GM23338 (cell line): ENCODE measurements around the gene CDK10. TPM values are rescaled to one million over a fixed set of nuclear protein-coding genes. Genes with fewer than 3 reads are reported as not detected.

Source experiments
- ATAC-seq: fragments of 200-7000 bp; cut with Tn5 transposase; 3 replicates; pipeline ENCODE4 v1.9.1; 2020
- DNase-seq: peaks from one replicate; pipeline ENCODE4 v3.0.0-alpha.2; 2015; ENCODE audit warnings: low spot score
- H2AFZ ChIP-seq: fragments of 200-600 bp; sonication (generic); 2 replicates; pipeline ENCODE4 v1.8.0; 2016; ENCODE audit warnings: antibody characterized with exemption, mild to moderate bottlenecking, moderate library complexity
- H3F3A ChIP-seq: fragments of 200-600 bp; sonication (generic); replicated peaks from 2 replicates; pipeline ENCODE4 v1.8.0; 2017; ENCODE audit warnings: antibody characterized with exemption, mixed run types, low read depth
- H3K27ac ChIP-seq: fragments of 200-600 bp; sonication (generic); 2 replicates; pipeline ENCODE4 v1.6.1; 2016; ENCODE audit warnings: low read depth
- H3K27me3 ChIP-seq: fragments of 200-600 bp; sonication (generic); 2 replicates; pipeline ENCODE4 v1.8.0; 2016; ENCODE audit warnings: mild to moderate bottlenecking, mixed run types, moderate library complexity; ENCODE audit not compliant: insufficient read depth
- H3K36me3 ChIP-seq: fragments of 200-600 bp; sonication (generic); 2 replicates; pipeline ENCODE4 v1.8.0; 2016; ENCODE audit warnings: mild to moderate bottlenecking; ENCODE audit not compliant: insufficient read depth
- H3K4me1 ChIP-seq: fragments of 200-600 bp; sonication (generic); 2 replicates; pipeline ENCODE4 v1.8.0; 2016; ENCODE audit warnings: mild to moderate bottlenecking, moderate library complexity; ENCODE audit not compliant: insufficient read depth
- H3K4me2 ChIP-seq: fragments of 200-600 bp; sonication (generic); 2 replicates; pipeline ENCODE4 v1.7.1; 2017; ENCODE audit warnings: mixed run types
- H3K4me3 ChIP-seq: fragments of 200-600 bp; sonication (generic); 2 replicates; pipeline ENCODE4 v1.6.1; 2016; ENCODE audit warnings: mixed run types
- H3K79me2 ChIP-seq: fragments of 200-600 bp; sonication (generic); replicated peaks from 2 replicates; pipeline ENCODE4 v1.8.0; 2017; ENCODE audit warnings: mild to moderate bottlenecking; ENCODE audit not compliant: insufficient read depth
- H3K9me2 ChIP-seq: fragments of 200-600 bp; sonication (generic); 2 replicates; pipeline ENCODE4 v1.8.0; 2017; ENCODE audit not compliant: insufficient read depth
- H4K20me1 ChIP-seq: fragments of 200-600 bp; sonication (generic); replicated peaks from 2 replicates; pipeline ENCODE4 v1.8.0; 2017; ENCODE audit warnings: mild to moderate bottlenecking; ENCODE audit not compliant: insufficient read depth
- H3K27ac Mint-ChIP-seq: 2 replicates; pipeline ENCODE4 v1.8.0; 2020; ENCODE audit warnings: inconsistent platforms, mild to moderate bottlenecking, moderate library complexity, mixed read lengths
- H3K27me3 Mint-ChIP-seq: 3 replicates; pipeline ENCODE4 v1.8.0; 2022; ENCODE audit warnings: low read depth, mild to moderate bottlenecking, moderate library complexity, mixed read lengths, inconsistent platforms; ENCODE audit not compliant: insufficient read depth, poor library complexity
- H3K36me3 Mint-ChIP-seq: 3 replicates; pipeline ENCODE4 v1.8.0; 2021; ENCODE audit warnings: low read depth, mild to moderate bottlenecking, inconsistent platforms, moderate library complexity, mixed read lengths
- H3K4me1 Mint-ChIP-seq: 3 replicates; pipeline ENCODE4 v1.8.0; 2020; ENCODE audit warnings: mild to moderate bottlenecking, inconsistent platforms, mixed read lengths
- H3K4me3 Mint-ChIP-seq: 3 replicates; pipeline ENCODE4 v1.8.0; 2021; ENCODE audit warnings: moderate library complexity, mild to moderate bottlenecking, inconsistent platforms, mixed read lengths
- H3K9me3 Mint-ChIP-seq: 3 replicates; pipeline ENCODE4 v1.8.0; 2020; ENCODE audit warnings: moderate library complexity, mild to moderate bottlenecking, inconsistent platforms, mixed read lengths
- CREB1 ChIP-seq: fragments of 250-450 bp; sonication (Bioruptor Pico); IDR thresholded peaks from 2 replicates; pipeline ENCODE4 v1.5.0; 2020; ENCODE audit warnings: low read depth, mild to moderate bottlenecking, moderate library complexity
- ETS1 ChIP-seq: IDR thresholded peaks from 2 replicates; pipeline ENCODE4 v1.6.1; 2016; ENCODE audit warnings: antibody characterized with exemption
- EZH2 ChIP-seq: fragments of 200-600 bp; sonication (generic); IDR thresholded peaks from one replicate; pipeline ENCODE4 v1.8.0; 2017; ENCODE audit warnings: antibody characterized with exemption, mild to moderate bottlenecking, low read depth; ENCODE audit not compliant: unreplicated experiment
- EZH2phosphoT487 ChIP-seq: fragments of 200-600 bp; sonication (generic); IDR thresholded peaks from one replicate; pipeline ENCODE4 v1.8.1; 2018; ENCODE audit warnings: antibody characterized with exemption; ENCODE audit not compliant: unreplicated experiment
- JUNB ChIP-seq: IDR thresholded peaks from one replicate; pipeline ENCODE4 v1.6.1; 2016; ENCODE audit warnings: antibody characterized with exemption; ENCODE audit not compliant: unreplicated experiment
- NANOG ChIP-seq: IDR thresholded peaks from 2 replicates; pipeline ENCODE4 v1.6.1; 2016; ENCODE audit warnings: antibody characterized with exemption, borderline replicate concordance
- POLR2AphosphoS5 ChIP-seq: IDR thresholded peaks from 2 replicates; pipeline ENCODE4 v1.6.1; 2016; ENCODE audit warnings: antibody characterized with exemption, low read depth
- REST ChIP-seq: IDR thresholded peaks from one replicate; pipeline ENCODE4 v1.6.1; 2018; ENCODE audit warnings: antibody characterized with exemption; ENCODE audit not compliant: unreplicated experiment
- STAT1 ChIP-seq: IDR thresholded peaks from one replicate; pipeline ENCODE4 v1.6.1; 2016; ENCODE audit warnings: antibody characterized with exemption; ENCODE audit not compliant: unreplicated experiment
- ZNF114 ChIP-seq: fragments of 250-450 bp; sonication (Bioruptor Pico); IDR thresholded peaks from 2 replicates; pipeline ENCODE4 v1.5.0; 2020; ENCODE audit warnings: mild to moderate bottlenecking, moderate library complexity
- ZNF331 ChIP-seq: fragments of 250-450 bp; sonication (Bioruptor Pico); IDR thresholded peaks from 2 replicates; pipeline ENCODE4 v1.5.0; 2020; ENCODE audit warnings: low read depth, mild to moderate bottlenecking, moderate library complexity
- polyA plus RNA-seq: library from polyadenylated mRNA; unstranded; fragments of >200 nt; fragmentation: Nextera tagmentation; extraction: Ambion mirVana; gene quantifications from 2 replicates; pipeline ENCODE4 v1.2.1, GENCODE V29; 2016
- total RNA-seq: library from RNA; depleted of rRNA; stranded (reverse); fragments of >200 nt; shearing (Covaris generic); gene quantifications from 2 replicates; pipeline ENCODE4 v1.2.3, GENCODE V29; 2014
- TF ChIP-seq, protein P1 (sequence below), 2 experiments: fragments of 200-600 bp in 1 of 2; sonication (generic) in 1 of 2; conservative IDR thresholded peaks; 2 replicates each; pipeline versions ENCODE4 v1.5.1 to v1.6.1; 2016 to 2017; ENCODE audit warnings: antibody characterized with exemption in 2 of 2, low read depth in 2 of 2, mild to moderate bottlenecking in 2 of 2, moderate library complexity in 1 of 2
- TF ChIP-seq, protein P2 (sequence below): fragments of 250-450 bp; sonication (Bioruptor Pico); IDR thresholded peaks from 2 replicates; pipeline ENCODE4 v1.5.0; 2020; ENCODE audit warnings: mild to moderate bottlenecking, moderate library complexity

CDK10 gene
- total and polyA plus RNA-seq, 2 experiments from 2014 or later, result 64.6 to 88.0 TPM

GRCh38 chr16:89691986-89692569, 5.6 kb downstream of the CDK10 start:
- H4K20me1 ChIP-seq, result peaks cover 4% of the 10 kb centered on the region; the same call in 1 of the 2 replicates
- no peak for ATAC-seq
- Mint-ChIP-seq H3K27ac (no peak overlapping the region), H3K4me3 (no peak overlapping the region), H3K9me3 (no peaks in the 10 kb centered on the region), H3K36me3 (peaks cover 50% of the 10 kb centered on the region), H3K27me3 (peaks cover 26% of the 10 kb centered on the region), H3K4me1 (peaks cover 7% of the 10 kb centered on the region; the same call in 2 of the 3 replicates)
- H3K9me2 ChIP-seq, result no peaks in the 10 kb centered on the region
- no peak overlapping the region for H3K4me2 ChIP-seq
- no peak for DNase-seq
- H2AFZ ChIP-seq, result no peak overlapping the region
- H3K27me3 ChIP-seq, result no peaks in the 10 kb centered on the region
- TF ChIP-seq REST (no peak), STAT1 (no peak), ZNF114 (CRISPR knock-in tag) (no peak), CREB1 (CRISPR knock-in tag) (no peak), EZH2phosphoT487 (no peak), POLR2AphosphoS5 (no peak), ETS1 (no peak), EZH2 (no peak), ZNF331 (CRISPR knock-in tag) (no peak), NANOG (no peak), JUNB (no peak)
- TF ChIP-seq, protein P1, sequence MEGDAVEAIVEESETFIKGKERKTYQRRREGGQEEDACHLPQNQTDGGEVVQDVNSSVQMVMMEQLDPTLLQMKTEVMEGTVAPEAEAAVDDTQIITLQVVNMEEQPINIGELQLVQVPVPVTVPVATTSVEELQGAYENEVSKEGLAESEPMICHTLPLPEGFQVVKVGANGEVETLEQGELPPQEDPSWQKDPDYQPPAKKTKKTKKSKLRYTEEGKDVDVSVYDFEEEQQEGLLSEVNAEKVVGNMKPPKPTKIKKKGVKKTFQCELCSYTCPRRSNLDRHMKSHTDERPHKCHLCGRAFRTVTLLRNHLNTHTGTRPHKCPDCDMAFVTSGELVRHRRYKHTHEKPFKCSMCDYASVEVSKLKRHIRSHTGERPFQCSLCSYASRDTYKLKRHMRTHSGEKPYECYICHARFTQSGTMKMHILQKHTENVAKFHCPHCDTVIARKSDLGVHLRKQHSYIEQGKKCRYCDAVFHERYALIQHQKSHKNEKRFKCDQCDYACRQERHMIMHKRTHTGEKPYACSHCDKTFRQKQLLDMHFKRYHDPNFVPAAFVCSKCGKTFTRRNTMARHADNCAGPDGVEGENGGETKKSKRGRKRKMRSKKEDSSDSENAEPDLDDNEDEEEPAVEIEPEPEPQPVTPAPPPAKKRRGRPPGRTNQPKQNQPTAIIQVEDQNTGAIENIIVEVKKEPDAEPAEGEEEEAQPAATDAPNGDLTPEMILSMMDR (conservative IDR thresholded peaks at IDR 0.05; ENCODE audit: low read depth in 2 of 2), result no peak
- TF ChIP-seq, protein P2, sequence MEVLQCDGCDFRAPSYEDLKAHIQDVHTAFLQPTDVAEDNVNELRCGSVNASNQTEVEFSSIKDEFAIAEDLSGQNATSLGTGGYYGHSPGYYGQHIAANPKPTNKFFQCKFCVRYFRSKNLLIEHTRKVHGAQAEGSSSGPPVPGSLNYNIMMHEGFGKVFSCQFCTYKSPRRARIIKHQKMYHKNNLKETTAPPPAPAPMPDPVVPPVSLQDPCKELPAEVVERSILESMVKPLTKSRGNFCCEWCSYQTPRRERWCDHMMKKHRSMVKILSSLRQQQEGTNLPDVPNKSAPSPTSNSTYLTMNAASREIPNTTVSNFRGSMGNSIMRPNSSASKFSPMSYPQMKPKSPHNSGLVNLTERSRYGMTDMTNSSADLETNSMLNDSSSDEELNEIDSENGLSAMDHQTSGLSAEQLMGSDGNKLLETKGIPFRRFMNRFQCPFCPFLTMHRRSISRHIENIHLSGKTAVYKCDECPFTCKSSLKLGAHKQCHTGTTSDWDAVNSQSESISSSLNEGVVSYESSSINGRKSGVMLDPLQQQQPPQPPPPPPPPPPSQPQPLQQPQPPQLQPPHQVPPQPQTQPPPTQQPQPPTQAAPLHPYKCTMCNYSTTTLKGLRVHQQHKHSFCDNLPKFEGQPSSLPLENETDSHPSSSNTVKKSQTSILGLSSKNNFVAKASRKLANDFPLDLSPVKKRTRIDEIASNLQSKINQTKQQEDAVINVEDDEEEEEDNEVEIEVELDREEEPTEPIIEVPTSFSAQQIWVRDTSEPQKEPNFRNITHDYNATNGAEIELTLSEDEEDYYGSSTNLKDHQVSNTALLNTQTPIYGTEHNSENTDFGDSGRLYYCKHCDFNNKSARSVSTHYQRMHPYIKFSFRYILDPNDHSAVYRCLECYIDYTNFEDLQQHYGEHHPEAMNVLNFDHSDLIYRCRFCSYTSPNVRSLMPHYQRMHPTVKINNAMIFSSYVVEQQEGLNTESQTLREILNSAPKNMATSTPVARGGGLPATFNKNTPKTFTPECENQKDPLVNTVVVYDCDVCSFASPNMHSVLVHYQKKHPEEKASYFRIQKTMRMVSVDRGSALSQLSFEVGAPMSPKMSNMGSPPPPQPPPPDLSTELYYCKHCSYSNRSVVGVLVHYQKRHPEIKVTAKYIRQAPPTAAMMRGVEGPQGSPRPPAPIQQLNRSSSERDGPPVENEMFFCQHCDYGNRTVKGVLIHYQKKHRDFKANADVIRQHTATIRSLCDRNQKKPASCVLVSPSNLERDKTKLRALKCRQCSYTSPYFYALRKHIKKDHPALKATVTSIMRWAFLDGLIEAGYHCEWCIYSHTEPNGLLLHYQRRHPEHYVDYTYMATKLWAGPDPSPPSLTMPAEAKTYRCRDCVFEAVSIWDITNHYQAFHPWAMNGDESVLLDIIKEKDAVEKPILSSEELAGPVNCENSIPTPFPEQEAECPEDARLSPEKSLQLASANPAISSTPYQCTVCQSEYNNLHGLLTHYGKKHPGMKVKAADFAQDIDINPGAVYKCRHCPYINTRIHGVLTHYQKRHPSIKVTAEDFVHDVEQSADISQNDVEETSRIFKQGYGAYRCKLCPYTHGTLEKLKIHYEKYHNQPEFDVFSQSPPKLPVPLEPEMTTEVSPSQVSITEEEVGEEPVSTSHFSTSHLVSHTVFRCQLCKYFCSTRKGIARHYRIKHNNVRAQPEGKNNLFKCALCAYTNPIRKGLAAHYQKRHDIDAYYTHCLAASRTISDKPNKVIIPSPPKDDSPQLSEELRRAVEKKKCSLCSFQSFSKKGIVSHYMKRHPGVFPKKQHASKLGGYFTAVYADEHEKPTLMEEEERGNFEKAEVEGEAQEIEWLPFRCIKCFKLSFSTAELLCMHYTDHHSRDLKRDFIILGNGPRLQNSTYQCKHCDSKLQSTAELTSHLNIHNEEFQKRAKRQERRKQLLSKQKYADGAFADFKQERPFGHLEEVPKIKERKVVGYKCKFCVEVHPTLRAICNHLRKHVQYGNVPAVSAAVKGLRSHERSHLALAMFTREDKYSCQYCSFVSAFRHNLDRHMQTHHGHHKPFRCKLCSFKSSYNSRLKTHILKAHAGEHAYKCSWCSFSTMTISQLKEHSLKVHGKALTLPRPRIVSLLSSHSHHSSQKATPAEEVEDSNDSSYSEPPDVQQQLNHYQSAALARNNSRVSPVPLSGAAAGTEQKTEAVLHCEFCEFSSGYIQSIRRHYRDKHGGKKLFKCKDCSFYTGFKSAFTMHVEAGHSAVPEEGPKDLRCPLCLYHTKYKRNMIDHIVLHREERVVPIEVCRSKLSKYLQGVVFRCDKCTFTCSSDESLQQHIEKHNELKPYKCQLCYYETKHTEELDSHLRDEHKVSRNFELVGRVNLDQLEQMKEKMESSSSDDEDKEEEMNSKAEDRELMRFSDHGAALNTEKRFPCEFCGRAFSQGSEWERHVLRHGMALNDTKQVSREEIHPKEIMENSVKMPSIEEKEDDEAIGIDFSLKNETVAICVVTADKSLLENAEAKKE (CRISPR knock-in tag), result no peak
- H3F3A ChIP-seq, result 0 out of 2 replicates have a peak, but pooled peaks cover 10% of the 10 kb centered on the region
- peaks cover 12% of the 10 kb centered on the region for H3K79me2 ChIP-seq
- 0 out of 2 replicates have a peak, but pooled peaks cover 8% of the 10 kb centered on the region for H3K4me1 ChIP-seq
- H3K4me3 ChIP-seq, result no peak overlapping the region
- no peak overlapping the region for H3K27ac ChIP-seq
- H3K36me3 ChIP-seq, result 0 out of 2 replicates have a peak, but pooled peaks cover 2% of the 10 kb centered on the region
